BLaER1 (cell line): Measurements from ENCODE around the gene DIP2C.
"Not testable (repeated sequence)": the region's sequence is repeated elsewhere in the genome, so short reads cannot be mapped to it uniquely, and the experiment has no call there.

Experiments
- H3K27ac ChIP-seq: shearing (Covaris generic); formaldehyde crosslinking; 2 replicates; pipeline ENCODE4 v1.8.1; 2022
- H3K27me3 ChIP-seq: shearing (Covaris generic); formaldehyde crosslinking; 2 replicates; pipeline ENCODE4 v1.8.1; 2022
- H3K36me3 ChIP-seq: shearing (Covaris generic); formaldehyde crosslinking; 2 replicates; pipeline ENCODE4 v1.8.1; 2022
- H3K4me1 ChIP-seq: shearing (Covaris generic); formaldehyde crosslinking; 2 replicates; pipeline ENCODE4 v1.8.1; 2022
- H3K4me2 ChIP-seq: shearing (Covaris generic); formaldehyde crosslinking; 2 replicates; pipeline ENCODE4 v1.8.1; 2022
- H3K4me3 ChIP-seq: shearing (Covaris generic); formaldehyde crosslinking; 2 replicates; pipeline ENCODE4 v1.8.1; 2022
- H3K9ac ChIP-seq: shearing (Covaris generic); formaldehyde crosslinking; 2 replicates; pipeline ENCODE4 v1.8.1; 2022
- H3K9me3 ChIP-seq: shearing (Covaris generic); formaldehyde crosslinking; 2 replicates; pipeline ENCODE4 v1.8.1; 2022
- H4K20me1 ChIP-seq: shearing (Covaris generic); formaldehyde crosslinking; 2 replicates; pipeline ENCODE4 v1.8.1; 2022
- Cebpa-rat ChIP-seq: shearing (Covaris generic); IDR thresholded peaks from 2 replicates; pipeline ENCODE4 v1.8.1; 2022

DIP2C gene

GRCh38 chr10:519716-520401 lies 169.6 kb downstream of the DIP2C start:
- TF ChIP-seq Cebpa-rat = no peak
- H4K20me1 ChIP-seq = peaks cover 95% of the 10 kb centered on the region
- peaks cover 18% of the 10 kb centered on the region; the same call in 1 of the 2 replicates for H3K36me3 ChIP-seq
- no peak overlapping the region for H3K4me3 ChIP-seq
- H3K4me1 ChIP-seq = peaks cover 66% of the 10 kb centered on the region
- H3K27ac ChIP-seq = no peak overlapping the region
- peak overlapping the region; percentile 28; the same call in 1 of the 2 replicates for H3K4me2 ChIP-seq
- H3K9me3 ChIP-seq = no peaks in the 10 kb centered on the region
- no peak overlapping the region for H3K9ac ChIP-seq
- H3K27me3 ChIP-seq = no peaks in the 10 kb centered on the region; the same call in none of the 2 replicates

- Histone ChIP-seq H3K27ac (no peak overlapping the region), H3K4me1 (peaks cover 72% of the 10 kb centered on the region), H3K27me3 (peaks cover 5% of the 10 kb centered on the region), H4K20me1 (peaks cover 95% of the 10 kb centered on the region), H3K9me3 (no peaks in the 10 kb centered on the region), H3K36me3 (peaks cover 18% of the 10 kb centered on the region; the same call in 1 of the 2 replicates), H3K9ac (no peak overlapping the region), H3K4me2 (peak overlapping the region; percentile 28), H3K4me3 (no peak overlapping the region)
- no peak for TF ChIP-seq Cebpa-rat
Measured at GRCh38 chr10:519055-519715, 170.3 kb downstream of the DIP2C start.

- H3K4me2 ChIP-seq = 0 out of 2 replicates have a peak overlapping the region, but pooled peaks have one; percentile 12
- no peak overlapping the region for H3K4me3 ChIP-seq
- no peak for TF ChIP-seq Cebpa-rat
- H3K9me3 ChIP-seq = no peaks in the 10 kb centered on the region
- peaks cover 18% of the 10 kb centered on the region; the same call in 1 of the 2 replicates for H3K36me3 ChIP-seq
- peaks cover 95% of the 10 kb centered on the region for H4K20me1 ChIP-seq
- peaks cover 78% of the 10 kb centered on the region for H3K4me1 ChIP-seq
- H3K27ac ChIP-seq = no peak overlapping the region
- H3K9ac ChIP-seq = no peak overlapping the region
- peaks cover 10% of the 10 kb centered on the region for H3K27me3 ChIP-seq
Measured at GRCh38 chr10:517872-518475, 171.5 kb downstream of the DIP2C start.

DNA sequence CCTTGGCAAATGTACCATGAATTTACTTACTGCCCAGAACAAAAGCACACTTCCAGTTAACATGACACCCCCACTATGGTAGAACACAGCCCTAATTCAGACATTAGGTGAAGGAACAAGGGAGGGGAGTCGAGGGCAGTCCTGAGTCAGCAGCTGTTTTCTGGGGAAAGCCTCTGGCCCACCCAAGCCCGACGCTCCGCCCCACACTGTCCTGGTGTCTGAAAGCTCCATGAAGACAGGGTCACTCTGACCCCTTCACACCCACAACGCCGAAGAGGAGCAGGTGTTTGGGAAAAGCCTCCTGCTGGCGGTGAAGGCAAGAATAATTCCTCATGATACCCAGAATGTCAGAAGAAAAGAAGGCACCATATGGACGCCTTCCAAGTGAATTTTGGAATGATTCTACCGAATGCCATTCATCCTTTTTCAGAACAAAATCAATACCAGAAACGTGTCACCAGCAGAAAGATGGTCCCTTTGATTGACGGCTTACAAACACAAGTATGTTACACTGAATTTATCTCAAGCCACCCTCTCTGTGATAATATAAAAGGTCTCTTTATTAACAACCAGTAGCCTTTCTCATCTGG lies 172.1 kb downstream of the DIP2C start:
- no peak for TF ChIP-seq Cebpa-rat
- no peak overlapping the region for H3K9ac ChIP-seq
- no peak overlapping the region for H3K4me3 ChIP-seq
- 0 out of 2 replicates have a peak overlapping the region, but pooled peaks have one; percentile 12 for H3K4me2 ChIP-seq
- H3K4me1 ChIP-seq = peaks cover 76% of the 10 kb centered on the region
- H3K27ac ChIP-seq = no peak overlapping the region
- peaks cover 18% of the 10 kb centered on the region; the same call in 1 of the 2 replicates for H3K36me3 ChIP-seq
- peaks cover 10% of the 10 kb centered on the region for H3K27me3 ChIP-seq
- peaks cover 95% of the 10 kb centered on the region for H4K20me1 ChIP-seq
- H3K9me3 ChIP-seq = no peaks in the 10 kb centered on the region

- H3K4me2 ChIP-seq = 0 out of 2 replicates have a peak overlapping the region, but pooled peaks have one; percentile 12
- H3K9me3 ChIP-seq = no peaks in the 10 kb centered on the region
- H3K9ac ChIP-seq = no peak overlapping the region
- TF ChIP-seq Cebpa-rat = no peak
- peaks cover 76% of the 10 kb centered on the region for H3K4me1 ChIP-seq
- no peak overlapping the region for H3K4me3 ChIP-seq
- H3K27me3 ChIP-seq = peaks cover 12% of the 10 kb centered on the region; the same call in 1 of the 2 replicates
- no peak overlapping the region for H3K27ac ChIP-seq
- peaks cover 95% of the 10 kb centered on the region for H4K20me1 ChIP-seq
- H3K36me3 ChIP-seq = peaks cover 18% of the 10 kb centered on the region; the same call in 1 of the 2 replicates
Measured at GRCh38 chr10:516764-517163, 172.7 kb downstream of the DIP2C start.

DNA sequence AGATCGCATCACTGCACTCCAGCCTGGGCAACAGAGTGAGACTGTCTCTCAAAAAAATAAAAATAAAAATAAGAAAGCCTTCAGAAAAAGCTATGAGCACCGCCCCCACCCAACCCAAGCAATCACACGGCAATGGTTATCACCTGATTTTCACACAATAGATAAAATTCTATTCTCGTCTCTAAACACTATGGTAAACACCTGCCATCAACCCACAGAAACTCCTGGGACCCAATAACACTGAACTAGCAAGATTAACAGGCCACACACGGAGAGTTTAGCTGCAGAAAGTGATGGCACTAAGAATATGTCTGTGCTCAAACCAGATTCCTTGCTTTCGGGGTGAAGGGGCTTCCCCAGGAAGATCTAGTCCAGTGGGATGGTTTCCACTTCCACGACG lies 173.8 kb downstream of the DIP2C start:
- Histone ChIP-seq H3K27me3 (peaks cover 14% of the 10 kb centered on the region; the same call in 1 of the 2 replicates), H3K36me3 (peaks cover 18% of the 10 kb centered on the region; the same call in 1 of the 2 replicates), H3K27ac (no peak overlapping the region), H3K9ac (no peak overlapping the region), H4K20me1 (peaks cover 95% of the 10 kb centered on the region), H3K4me1 (peaks cover 78% of the 10 kb centered on the region), H3K9me3 (no peaks in the 10 kb centered on the region), H3K4me2 (peak overlapping the region; percentile 87), H3K4me3 (no peak overlapping the region)
- no peak for TF ChIP-seq Cebpa-rat

GRCh38 chr10:514137-514671 lies 175.3 kb downstream of the DIP2C start:
- no peak overlapping the region for H3K9ac ChIP-seq
- peak overlapping the region; percentile 87 for H3K4me2 ChIP-seq
- H3K36me3 ChIP-seq = peaks cover 12% of the 10 kb centered on the region; the same call in 1 of the 2 replicates
- H3K27me3 ChIP-seq = peaks cover 14% of the 10 kb centered on the region; the same call in 1 of the 2 replicates
- peaks cover 95% of the 10 kb centered on the region for H4K20me1 ChIP-seq
- no peaks in the 10 kb centered on the region for H3K9me3 ChIP-seq
- no peak for TF ChIP-seq Cebpa-rat
- peaks cover 79% of the 10 kb centered on the region for H3K4me1 ChIP-seq
- no peak overlapping the region for H3K27ac ChIP-seq
- H3K4me3 ChIP-seq = no peak overlapping the region

DNA sequence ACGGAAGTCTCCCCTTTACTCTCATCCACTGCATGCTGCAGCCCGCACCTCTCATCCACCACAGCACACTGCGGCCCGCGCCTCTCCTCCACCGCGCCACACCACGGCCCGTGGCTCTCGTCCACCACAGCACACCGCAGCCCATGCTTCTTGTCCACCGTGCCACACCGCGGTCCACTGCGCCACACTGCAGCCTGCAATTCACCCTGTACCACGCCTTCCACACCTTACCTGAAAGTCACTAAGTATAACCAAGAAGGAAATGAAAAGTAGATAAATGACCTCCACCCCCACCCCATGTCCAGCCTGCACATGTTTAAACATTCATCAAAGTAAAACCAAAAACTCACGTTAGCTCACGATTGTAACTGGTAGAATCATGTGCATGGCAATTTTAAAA lies 176.1 kb downstream of the DIP2C start:
- peaks cover 14% of the 10 kb centered on the region; the same call in 1 of the 2 replicates for H3K27me3 ChIP-seq
- H3K4me3 ChIP-seq = no peak overlapping the region
- H4K20me1 ChIP-seq = peaks cover 95% of the 10 kb centered on the region
- no peak overlapping the region for H3K9ac ChIP-seq
- H3K4me2 ChIP-seq = peak overlapping the region; percentile 87
- H3K27ac ChIP-seq = no peak overlapping the region
- no peak for TF ChIP-seq Cebpa-rat
- no peaks in the 10 kb centered on the region for H3K9me3 ChIP-seq
- peaks cover 72% of the 10 kb centered on the region for H3K4me1 ChIP-seq
- H3K36me3 ChIP-seq = peaks cover 12% of the 10 kb centered on the region; the same call in 1 of the 2 replicates

DNA sequence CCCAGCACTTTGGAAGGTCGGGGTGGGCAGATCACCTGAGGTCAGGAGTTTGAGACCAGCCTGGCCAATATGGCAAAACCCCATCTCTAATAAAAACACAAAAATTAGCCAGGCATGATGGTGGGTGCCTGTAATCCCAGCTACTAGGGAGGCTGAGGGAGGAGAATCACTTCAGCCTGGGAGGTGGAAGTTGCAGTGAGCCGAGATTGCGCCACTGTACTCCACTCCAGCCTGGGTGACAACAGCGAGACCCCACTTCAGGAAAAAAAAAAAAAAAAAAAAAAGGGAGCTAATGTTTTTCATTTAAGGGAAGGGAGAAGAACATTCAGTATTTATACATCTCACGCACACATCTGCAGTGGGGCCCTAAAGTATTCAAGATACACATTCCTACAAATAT lies 176.8 kb downstream of the DIP2C start:
- Histone ChIP-seq H3K36me3 (peaks cover 19% of the 10 kb centered on the region; the same call in 1 of the 2 replicates), H3K4me1 (peaks cover 67% of the 10 kb centered on the region), H3K27me3 (peaks cover 14% of the 10 kb centered on the region; the same call in 1 of the 2 replicates), H4K20me1 (peaks cover 95% of the 10 kb centered on the region)
- not testable (repeated sequence) for H3K27ac ChIP-seq, H3K4me2 ChIP-seq, H3K9me3 ChIP-seq, H3K4me3 ChIP-seq, H3K9ac ChIP-seq
